Stimulated activated naive CD8-positive, alpha-beta T cell treated with anti-CD3 and anti-CD28 coated beads, Interleukin-15, Interleukin-2, amounts not matched to agents 100 U/mL and 50 U/mL, for 24 hours (primary cell): Measurements from ENCODE around the gene IGF1R.

Experiments used
- ATAC-seq: fragments of 150-1000 bp; cut with Tn5 transposase; one replicate; pipeline ENCODE4 v1.10.0; 2021
- DNase-seq: peaks from one replicate; pipeline ENCODE4 v3.0.0; 2021

The IGF1R gene

GRCh38 chr15:98917417-98917816 is 269.1 kb downstream of the IGF1R start:
- DNase-seq = no peak

GRCh38 chr15:98920091-98920880 is 271.9 kb downstream of the IGF1R start:
- DNase-seq (no peak), ATAC-seq (no peak)

More at GRCh38 chr15:98917417-98917816, 269.1 kb downstream of the IGF1R start:
- no peak for ATAC-seq

GRCh38 chr15:98923171-98923570 is 274.8 kb downstream of the IGF1R start:
- ATAC-seq (no peak), DNase-seq (no peak)

GRCh38 chr15:98923579-98923978 is 275.2 kb downstream of the IGF1R start:
- ATAC-seq (no peak), DNase-seq (no peak)

- no peak for DNase-seq
- no peak for ATAC-seq
Observed at GRCh38 chr15:98924401-98925049, 276.2 kb downstream of the IGF1R start.

GRCh38 chr15:98926236-98926635 is 277.9 kb downstream of the IGF1R start:
- ATAC-seq = no peak
- no peak for DNase-seq

GRCh38 chr15:98927022-98927421 is 278.7 kb downstream of the IGF1R start:
- DNase-seq = no peak
- ATAC-seq = no peak

GRCh38 chr15:98927996-98928395 is 279.7 kb downstream of the IGF1R start:
- ATAC-seq = no peak

GRCh38 chr15:98930576-98930975 is 282.2 kb downstream of the IGF1R start:
- no peak for ATAC-seq
- no peak for DNase-seq

More at GRCh38 chr15:98927996-98928395, 279.7 kb downstream of the IGF1R start:
- DNase-seq = no peak

- DNase-seq (no peak), ATAC-seq (no peak)
Observed at GRCh38 chr15:98931004-98931403, 282.7 kb downstream of the IGF1R start.

- ATAC-seq = no peak
Observed at GRCh38 chr15:98933406-98933805, 285.1 kb downstream of the IGF1R start.

GRCh38 chr15:98935736-98936135 is 287.4 kb downstream of the IGF1R start:
- DNase-seq = no peak
- ATAC-seq = no peak

More at GRCh38 chr15:98933406-98933805, 285.1 kb downstream of the IGF1R start:
- no peak for DNase-seq

GRCh38 chr15:98937413-98938104 is 289.2 kb downstream of the IGF1R start:
- ATAC-seq (no peak), DNase-seq (no peak)

GRCh38 chr15:98938105-98938417 is 289.7 kb downstream of the IGF1R start:
- no peak for ATAC-seq
- DNase-seq = no peak

GRCh38 chr15:98938799-98939198 is 290.5 kb downstream of the IGF1R start:
- DNase-seq (no peak), ATAC-seq (no peak)

- no peak for ATAC-seq
- no peak for DNase-seq
Observed at GRCh38 chr15:98939311-98940080, 291.2 kb downstream of the IGF1R start.

- ATAC-seq = no peak
Observed at GRCh38 chr15:98941595-98942255, 293.4 kb downstream of the IGF1R start.

GRCh38 chr15:98942431-98942830 is 294.1 kb downstream of the IGF1R start:
- no peak for ATAC-seq
- no peak for DNase-seq

More at GRCh38 chr15:98941595-98942255, 293.4 kb downstream of the IGF1R start:
- DNase-seq = no peak

GRCh38 chr15:98943051-98943508 is 294.7 kb downstream of the IGF1R start:
- ATAC-seq (no peak), DNase-seq (no peak)

- ATAC-seq (no peak), DNase-seq (no peak)
Observed at GRCh38 chr15:98943601-98944151, 295.3 kb downstream of the IGF1R start.
